Activated CD4-positive, alpha-beta T cell treated with anti-CD3 and anti-CD28 coated beads, Interleukin-2, amount 50 U/mL, for 16 hours (primary cell): Measurements from ENCODE around the gene FAR1.

Experiments
- DNase-seq: peaks from one replicate; pipeline ENCODE4 v3.0.0-alpha.2; 2020

The FAR1 gene

DNA sequence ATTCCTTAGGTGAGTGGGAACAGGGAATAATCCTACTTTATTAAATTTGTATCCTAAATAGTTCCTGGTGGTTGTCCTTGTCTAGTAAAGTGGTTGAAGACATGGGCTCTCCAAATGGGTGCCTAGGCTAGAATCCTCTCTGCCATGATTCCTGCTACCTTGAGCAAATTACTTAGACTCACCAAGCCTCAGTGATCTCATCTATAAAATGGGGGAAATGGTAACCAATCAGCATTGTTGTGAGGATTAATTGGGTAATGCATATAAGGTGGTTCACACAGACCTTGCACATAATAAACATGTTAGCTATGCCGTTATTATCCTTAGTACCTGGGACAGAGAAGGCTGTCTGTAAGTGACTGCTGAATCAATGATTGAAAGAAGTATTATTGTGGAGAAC is 109.9 kb downstream of the FAR1 start:
- no peak for DNase-seq

DNA sequence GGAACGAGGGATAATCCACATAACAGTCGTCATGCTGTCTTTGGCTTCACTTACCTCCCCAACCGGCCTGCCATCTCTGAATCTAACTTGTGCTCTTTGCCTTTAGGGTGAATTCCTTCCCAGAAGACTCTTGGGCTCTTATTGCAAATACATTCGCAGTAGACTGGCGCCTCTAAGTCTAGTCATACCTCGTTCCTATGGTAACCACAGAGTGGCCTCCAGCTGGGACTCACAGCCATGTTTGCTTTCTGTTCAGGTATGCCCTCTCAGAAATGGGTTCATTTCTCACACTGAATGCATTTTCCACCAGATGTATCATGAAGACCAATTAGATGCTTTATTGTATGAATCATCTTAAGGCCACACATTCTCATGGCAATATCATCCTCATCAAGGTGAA is 112.7 kb downstream of the FAR1 start:
- no peak for DNase-seq
